Mesenteric fat pad (tissue), 1 donor: ENCODE data around the gene ST6GALNAC1. TPM values are rescaled to one million over a fixed set of nuclear protein-coding genes. Genes with fewer than 3 reads are reported as not detected.
"Not testable (repeated sequence)": the region's sequence is repeated elsewhere in the genome, so short reads cannot be mapped to it uniquely, and the experiment has no call there.

ENCODE experiments used
- DNase-seq: peaks from one replicate; pipeline ENCODE4 v3.0.0-alpha.2; 2020; ENCODE audit warnings: low spot score
- total RNA-seq: library from RNA; stranded (reverse); fragmentation: NEBNext Ultra II Directional; extraction: Animal tissue kit (Norgen Biotek cat#: 25700); gene quantifications from one replicate; pipeline ENCODE4 v1.2.1, GENCODE V29; 2021
- donor health status: DM: yes; HTN: yes; CAD: no.

The ST6GALNAC1 gene
- total RNA-seq, 1 donor from 2014 or later: 0.93 TPM

- DNase-seq: peak; percentile 62
Observed at GRCh38 chr17:76612977-76613851, 30.3 kb downstream of the ST6GALNAC1 start.

GRCh38 chr17:76612465-76612864 lies 31.1 kb downstream of the ST6GALNAC1 start:
- no peak for DNase-seq

GRCh38 chr17:76611758-76612157 lies 31.8 kb downstream of the ST6GALNAC1 start:
- DNase-seq: no peak

GRCh38 chr17:76611080-76611749 lies 32.3 kb downstream of the ST6GALNAC1 start:
- not testable (repeated sequence) for DNase-seq

- DNase-seq: not testable (repeated sequence)
Observed at GRCh38 chr17:76606685-76607084, 36.9 kb downstream of the ST6GALNAC1 start.

GRCh38 chr17:76601065-76601464 lies 42.5 kb downstream of the ST6GALNAC1 start:
- no peak for DNase-seq

GRCh38 chr17:76599694-76600460 lies 43.7 kb downstream of the ST6GALNAC1 start:
- DNase-seq: no peak

- DNase-seq: no peak
Observed at GRCh38 chr17:76598004-76598439, 45.5 kb downstream of the ST6GALNAC1 start.

- DNase-seq: no peak
Observed at GRCh38 chr17:76597156-76598003, 46.2 kb downstream of the ST6GALNAC1 start.

GRCh38 chr17:76594690-76595089 lies 48.9 kb downstream of the ST6GALNAC1 start:
- no peak for DNase-seq

GRCh38 chr17:76593959-76594358 lies 49.6 kb downstream of the ST6GALNAC1 start:
- no peak for DNase-seq

- DNase-seq: no peak
Observed at GRCh38 chr17:76593384-76593826, 50.2 kb downstream of the ST6GALNAC1 start.

- no peak for DNase-seq
Observed at GRCh38 chr17:76588182-76588581, 55.4 kb downstream of the ST6GALNAC1 start.

GRCh38 chr17:76586741-76587487 lies 56.6 kb downstream of the ST6GALNAC1 start:
- DNase-seq: no peak

- DNase-seq: peak; percentile 91
Observed at GRCh38 chr17:76585649-76586593, 57.6 kb downstream of the ST6GALNAC1 start, which contains the start of gene ST6GALNAC2. TSS of gene ST6GALNAC2 (minus strand) at chr17:76585860. CDS start at chr17:76585808, 52 bp downstream.

GRCh38 chr17:76585033-76585648 lies 58.4 kb downstream of the ST6GALNAC1 start:
- DNase-seq: no peak

GRCh38 chr17:76584427-76585032 lies 59.0 kb downstream of the ST6GALNAC1 start:
- no peak for DNase-seq

GRCh38 chr17:76582660-76583059 lies 60.9 kb downstream of the ST6GALNAC1 start:
- DNase-seq: no peak
